OCI-LY7 (cell line): ENCODE results near the gene MGMT.

Experiments
- EZH2phosphoT487 ChIP-seq: fragments of 200-600 bp; sonication (generic); IDR thresholded peaks from 2 replicates; pipeline ENCODE4 v1.6.1; 2018; ENCODE audit warnings: low read depth, borderline replicate concordance, mild to moderate bottlenecking, mixed run types, antibody characterized with exemption, low read length, moderate library complexity, mixed read lengths
- TF ChIP-seq, protein P1 (sequence below): fragments of 200-600 bp; sonication (generic); conservative IDR thresholded peaks from 2 replicates; pipeline ENCODE4 v1.5.1; 2014; ENCODE audit warnings: mild to moderate bottlenecking, antibody characterized with exemption, low read length, moderate library complexity, mixed read lengths

DNA sequence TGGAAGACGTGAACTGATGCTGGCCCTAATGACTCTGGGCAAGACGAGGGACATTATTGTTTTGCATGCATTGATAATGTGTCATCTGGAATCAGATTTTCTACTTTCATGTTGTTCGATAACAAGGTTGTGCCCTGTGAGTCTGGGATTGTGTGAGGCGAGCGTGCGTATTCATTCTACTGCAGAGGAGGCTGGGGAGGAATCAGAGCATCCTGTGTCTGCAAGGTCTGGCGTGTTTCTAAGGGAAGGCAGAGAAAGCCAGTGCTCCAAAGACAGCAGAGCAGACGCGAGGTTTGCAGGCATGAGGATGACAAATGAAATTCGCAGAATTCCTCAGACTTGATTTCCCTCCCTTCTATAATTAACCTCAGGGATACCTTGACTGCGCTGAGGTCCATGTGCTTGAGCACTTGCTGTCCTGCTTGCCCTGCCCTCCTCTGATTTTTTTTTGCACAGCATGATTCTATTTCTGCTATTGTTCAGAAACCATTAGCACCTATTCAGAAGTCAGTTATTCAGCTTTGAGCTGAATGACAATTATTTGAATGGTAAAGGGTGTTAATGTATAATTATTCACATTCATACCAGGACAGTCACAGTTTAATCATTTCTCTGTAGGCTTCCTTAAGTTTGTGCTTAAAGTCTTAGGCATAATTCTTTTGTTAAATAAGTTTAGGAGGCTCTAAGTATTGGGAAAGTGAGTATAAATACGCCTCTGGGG lies 263.4 kb downstream of the MGMT start:
- TF ChIP-seq, protein P1, sequence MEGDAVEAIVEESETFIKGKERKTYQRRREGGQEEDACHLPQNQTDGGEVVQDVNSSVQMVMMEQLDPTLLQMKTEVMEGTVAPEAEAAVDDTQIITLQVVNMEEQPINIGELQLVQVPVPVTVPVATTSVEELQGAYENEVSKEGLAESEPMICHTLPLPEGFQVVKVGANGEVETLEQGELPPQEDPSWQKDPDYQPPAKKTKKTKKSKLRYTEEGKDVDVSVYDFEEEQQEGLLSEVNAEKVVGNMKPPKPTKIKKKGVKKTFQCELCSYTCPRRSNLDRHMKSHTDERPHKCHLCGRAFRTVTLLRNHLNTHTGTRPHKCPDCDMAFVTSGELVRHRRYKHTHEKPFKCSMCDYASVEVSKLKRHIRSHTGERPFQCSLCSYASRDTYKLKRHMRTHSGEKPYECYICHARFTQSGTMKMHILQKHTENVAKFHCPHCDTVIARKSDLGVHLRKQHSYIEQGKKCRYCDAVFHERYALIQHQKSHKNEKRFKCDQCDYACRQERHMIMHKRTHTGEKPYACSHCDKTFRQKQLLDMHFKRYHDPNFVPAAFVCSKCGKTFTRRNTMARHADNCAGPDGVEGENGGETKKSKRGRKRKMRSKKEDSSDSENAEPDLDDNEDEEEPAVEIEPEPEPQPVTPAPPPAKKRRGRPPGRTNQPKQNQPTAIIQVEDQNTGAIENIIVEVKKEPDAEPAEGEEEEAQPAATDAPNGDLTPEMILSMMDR: no peak
- no peak for TF ChIP-seq EZH2phosphoT487
